ENCODE results near the gene GMPPB. TPM values are rescaled to one million over a fixed set of nuclear protein-coding genes. Genes with fewer than 3 reads are reported as not detected.
"Not testable (repeated sequence)": the region's sequence is repeated elsewhere in the genome, so short reads cannot be mapped to it uniquely, and the experiment has no call there.

GMPPB gene
- total RNA-seq, 1 experiment from 2014 or later, result 32.2 TPM

- H3K27me3 ChIP-seq (replicated peaks), result no peaks in the 10 kb centered on the region
- H3K4me1 ChIP-seq (replicated peaks), result no peaks in the 10 kb centered on the region
- H3K4me3 ChIP-seq, result no peak overlapping the region
- no peak for DNase-seq (ENCODE audit: low read depth in 1 of 2, low spot score in 2 of 2)
- peaks cover 11% of the 10 kb centered on the region for H3K36me3 ChIP-seq
- H3K27ac ChIP-seq, result no peak overlapping the region
- H3K9me3 ChIP-seq (replicated peaks), result no peaks in the 10 kb centered on the region
Measured at GRCh38 chr3:49701388-49702077, 22.2 kb downstream of the GMPPB start.

- no peak for DNase-seq (ENCODE audit: low read depth in 1 of 2, low spot score in 2 of 2)
- no peaks in the 10 kb centered on the region for H3K27me3 ChIP-seq (replicated peaks)
- H3K36me3 ChIP-seq, result peaks cover 11% of the 10 kb centered on the region
- H3K9me3 ChIP-seq (replicated peaks), result no peaks in the 10 kb centered on the region
- H3K4me1 ChIP-seq (replicated peaks), result no peaks in the 10 kb centered on the region
- H3K27ac ChIP-seq, result no peak overlapping the region
- no peak overlapping the region for H3K4me3 ChIP-seq
Measured at GRCh38 chr3:49700453-49701128, 23.2 kb downstream of the GMPPB start.

GRCh38 chr3:49700014-49700413 is 23.7 kb downstream of the GMPPB start:
- H3K4me3 ChIP-seq, result no peak overlapping the region
- peaks cover 11% of the 10 kb centered on the region for H3K36me3 ChIP-seq
- no peaks in the 10 kb centered on the region for H3K27me3 ChIP-seq (replicated peaks)
- H3K27ac ChIP-seq, result no peak overlapping the region
- DNase-seq (ENCODE audit: low read depth in 1 of 2, low spot score in 2 of 2), result no peak
- no peaks in the 10 kb centered on the region for H3K9me3 ChIP-seq (replicated peaks)
- H3K4me1 ChIP-seq (replicated peaks), result no peaks in the 10 kb centered on the region

GRCh38 chr3:49699281-49699979 is 24.3 kb downstream of the GMPPB start:
- no peak for DNase-seq (ENCODE audit: low read depth in 1 of 2, low spot score in 2 of 2)

GRCh38 chr3:49695350-49696015 is 28.3 kb downstream of the GMPPB start:
- H3K4me1 ChIP-seq (replicated peaks); H3K9me3 ChIP-seq (replicated peaks); H3K27ac ChIP-seq; H3K36me3 ChIP-seq; DNase-seq (ENCODE audit: low read depth in 1 of 2, low spot score in 2 of 2); H3K4me3 ChIP-seq; H3K27me3 ChIP-seq (replicated peaks): not testable (repeated sequence)

More at GRCh38 chr3:49699281-49699979, 24.3 kb downstream of the GMPPB start:
- H3K9me3 ChIP-seq (replicated peaks), result no peaks in the 10 kb centered on the region
- peaks cover 11% of the 10 kb centered on the region for H3K36me3 ChIP-seq
- H3K4me1 ChIP-seq (replicated peaks), result no peaks in the 10 kb centered on the region
- no peak overlapping the region for H3K4me3 ChIP-seq
- H3K27ac ChIP-seq, result no peak overlapping the region
- no peaks in the 10 kb centered on the region for H3K27me3 ChIP-seq (replicated peaks)

DNA sequence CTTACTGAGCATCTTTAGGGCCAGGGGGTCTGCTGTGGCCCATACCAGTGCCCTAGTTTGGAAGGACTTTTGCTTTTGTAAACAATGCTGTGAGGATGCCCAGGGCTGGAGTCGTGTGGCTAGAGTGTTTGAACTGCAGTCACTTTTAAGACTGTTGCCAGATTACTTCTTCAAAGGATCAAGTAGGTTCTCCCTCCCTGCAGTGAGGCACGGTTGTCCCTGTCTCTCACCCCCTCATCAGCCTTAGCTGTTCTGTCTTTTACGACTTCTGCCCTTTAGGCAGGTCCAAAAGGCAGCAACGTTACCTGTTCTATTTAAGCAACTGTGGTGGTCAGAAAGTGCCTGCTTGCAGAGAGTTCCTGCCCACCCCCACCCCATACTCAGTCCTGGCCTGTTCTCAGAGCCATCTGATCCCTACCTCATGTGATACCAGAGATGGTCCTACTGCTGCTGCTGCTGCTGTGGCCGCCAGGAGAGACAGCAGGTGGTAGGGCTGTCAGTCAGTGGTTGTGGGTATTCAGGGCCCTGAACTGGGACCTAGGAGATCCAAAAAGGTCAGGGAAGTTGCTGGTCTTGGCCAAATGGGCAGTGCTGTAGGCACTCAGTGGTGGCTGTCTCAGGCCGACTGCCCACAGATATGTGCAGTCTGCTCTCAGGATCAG is 29.2 kb downstream of the GMPPB start:
- H3K36me3 ChIP-seq; H3K27ac ChIP-seq; H3K27me3 ChIP-seq (replicated peaks); DNase-seq (ENCODE audit: low read depth in 1 of 2, low spot score in 2 of 2); H3K9me3 ChIP-seq (replicated peaks); H3K4me3 ChIP-seq; H3K4me1 ChIP-seq (replicated peaks): not testable (repeated sequence)

DNA sequence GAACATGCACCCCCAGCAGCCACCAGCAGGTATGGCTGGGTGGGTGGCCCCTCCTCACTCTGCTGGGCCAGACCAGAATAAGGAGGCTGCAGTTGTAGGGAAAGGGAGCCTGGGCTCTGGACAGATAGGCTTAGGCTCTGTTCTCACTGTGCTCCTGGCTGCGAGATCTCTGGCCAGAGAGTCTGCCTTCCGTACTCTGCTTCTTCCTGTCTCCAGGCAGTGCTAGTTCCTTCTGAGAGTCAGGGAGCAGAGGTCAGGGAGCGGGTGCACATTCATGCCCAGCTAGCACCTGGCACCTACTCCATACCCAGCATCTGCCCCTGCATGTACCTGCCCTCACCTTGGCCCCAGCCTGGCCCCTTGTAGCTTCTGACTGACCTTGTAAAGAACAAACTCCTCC is 32.3 kb downstream of the GMPPB start:
- not testable (repeated sequence) for DNase-seq (ENCODE audit: low read depth in 1 of 2, low spot score in 2 of 2); H3K36me3 ChIP-seq; H3K27ac ChIP-seq; H3K27me3 ChIP-seq (replicated peaks); H3K4me3 ChIP-seq; H3K4me1 ChIP-seq (replicated peaks); H3K9me3 ChIP-seq (replicated peaks)

- DNase-seq (ENCODE audit: low read depth in 1 of 2, low spot score in 2 of 2); H3K27ac ChIP-seq; H3K4me1 ChIP-seq (replicated peaks); H3K27me3 ChIP-seq (replicated peaks); H3K36me3 ChIP-seq; H3K4me3 ChIP-seq; H3K9me3 ChIP-seq (replicated peaks): not testable (repeated sequence)
Measured at GRCh38 chr3:49690856-49691255, 32.9 kb downstream of the GMPPB start.

DNA sequence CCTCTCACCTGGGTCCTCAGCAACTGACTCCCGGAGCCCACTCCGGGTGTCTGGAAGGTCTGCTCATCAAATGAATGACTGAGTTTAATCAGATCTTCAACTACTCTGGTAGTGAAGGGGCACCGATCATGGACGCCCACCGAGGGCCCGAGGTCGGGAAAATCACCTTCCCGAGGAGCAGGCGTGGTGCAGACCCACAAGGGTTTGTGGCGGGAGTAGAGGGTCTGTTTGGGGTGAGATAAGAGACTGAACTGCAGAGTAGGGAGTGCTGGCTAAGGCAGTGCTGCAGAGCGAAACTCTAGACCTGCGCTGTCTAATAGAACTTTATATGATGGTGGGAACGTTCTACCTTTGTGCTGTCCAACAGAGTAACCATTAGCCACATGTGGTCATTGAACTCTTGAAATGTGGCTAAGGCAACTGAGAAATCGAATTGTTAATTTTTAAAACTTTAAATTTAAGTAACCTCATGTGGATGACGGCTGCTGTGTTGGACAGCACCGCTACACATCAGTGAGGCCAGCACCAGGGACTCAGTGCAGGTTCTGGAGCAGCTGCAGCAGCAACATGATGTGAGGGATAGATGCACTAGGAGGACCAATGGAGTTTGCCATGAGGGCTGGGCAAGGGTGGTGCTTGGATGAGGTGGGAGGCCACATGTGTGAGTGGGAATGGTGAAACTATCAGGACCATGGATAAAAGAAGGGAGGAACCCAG is 33.7 kb downstream of the GMPPB start:
- not testable (repeated sequence) for DNase-seq (ENCODE audit: low read depth in 1 of 2, low spot score in 2 of 2); H3K27me3 ChIP-seq (replicated peaks); H3K27ac ChIP-seq; H3K36me3 ChIP-seq; H3K9me3 ChIP-seq (replicated peaks); H3K4me1 ChIP-seq (replicated peaks)
- H3K4me3 ChIP-seq, result peak overlapping the region; percentile 55

- Histone ChIP-seq H3K36me3 (no peaks in the 10 kb centered on the region), H3K9me3 (replicated peaks) (no peaks in the 10 kb centered on the region), H3K4me1 (replicated peaks) (peaks cover 5% of the 10 kb centered on the region; the same call in 1 of the 2 replicates), H3K4me3 (peak within 1 kb of the TSS; percentile 55), H3K27me3 (replicated peaks) (no peaks in the 10 kb centered on the region), H3K27ac (no peak within 1 kb of the TSS)
- peak; percentile 83 to 88 for DNase-seq (ENCODE audit: low read depth in 1 of 2, low spot score in 2 of 2)
Measured at GRCh38 chr3:49689046-49689907, 34.5 kb downstream of the GMPPB start, which contains the start of the genes MST1 and RNF123. TSS of gene MST1 (minus strand) at chr3:49689474. CDS start at chr3:49688691, 783 bp downstream. TSS of gene RNF123 (plus strand) at chr3:49689557. CDS start at chr3:49691166, 1,609 bp downstream.

GRCh38 chr3:49688338-49689045 is 35.3 kb downstream of the GMPPB start:
- DNase-seq (ENCODE audit: low read depth in 1 of 2, low spot score in 2 of 2); H3K27ac ChIP-seq; H3K4me1 ChIP-seq (replicated peaks); H3K4me3 ChIP-seq; H3K36me3 ChIP-seq; H3K9me3 ChIP-seq (replicated peaks); H3K27me3 ChIP-seq (replicated peaks): not testable (repeated sequence)

DNA sequence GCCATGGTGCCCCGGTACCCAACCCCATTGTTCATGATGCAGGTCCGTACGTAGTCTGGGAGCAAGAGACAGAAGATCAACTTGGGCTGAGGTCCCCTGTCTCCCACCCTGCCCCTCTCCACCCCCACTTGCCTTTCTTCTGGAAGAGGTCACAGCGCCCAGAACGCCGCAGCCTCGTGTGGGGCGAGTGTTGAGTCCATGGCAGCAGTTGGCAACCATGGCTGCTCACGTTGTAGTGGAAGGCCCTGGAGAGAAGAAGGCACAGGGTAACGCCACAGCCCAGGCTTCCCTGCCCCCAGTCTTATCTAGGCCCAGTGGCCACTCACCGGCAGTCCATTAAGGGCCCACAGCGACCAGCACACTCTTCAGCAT is 36.3 kb downstream of the GMPPB start:
- DNase-seq (ENCODE audit: low read depth in 1 of 2, low spot score in 2 of 2); H3K27ac ChIP-seq; H3K4me3 ChIP-seq; H3K27me3 ChIP-seq (replicated peaks); H3K4me1 ChIP-seq (replicated peaks); H3K9me3 ChIP-seq (replicated peaks): not testable (repeated sequence)
- H3K36me3 ChIP-seq, result peaks cover 14% of the 10 kb centered on the region

All from SJSA1 (cell line).